NCI-H2107 treated with DMSO at 0.1 percent for 48 hours (cell line): Measurements from ENCODE around the gene C11orf97.
"Not testable (repeated sequence)": the region's sequence is repeated elsewhere in the genome, so short reads cannot be mapped to it uniquely, and the experiment has no call there.

ENCODE experiments used
- DNase-seq: peaks from one replicate; lab custom pipeline; 2025; ENCODE audit not compliant: unreplicated experiment; lab: John Stamatoyannopoulos, UW

The C11orf97 gene

DNA sequence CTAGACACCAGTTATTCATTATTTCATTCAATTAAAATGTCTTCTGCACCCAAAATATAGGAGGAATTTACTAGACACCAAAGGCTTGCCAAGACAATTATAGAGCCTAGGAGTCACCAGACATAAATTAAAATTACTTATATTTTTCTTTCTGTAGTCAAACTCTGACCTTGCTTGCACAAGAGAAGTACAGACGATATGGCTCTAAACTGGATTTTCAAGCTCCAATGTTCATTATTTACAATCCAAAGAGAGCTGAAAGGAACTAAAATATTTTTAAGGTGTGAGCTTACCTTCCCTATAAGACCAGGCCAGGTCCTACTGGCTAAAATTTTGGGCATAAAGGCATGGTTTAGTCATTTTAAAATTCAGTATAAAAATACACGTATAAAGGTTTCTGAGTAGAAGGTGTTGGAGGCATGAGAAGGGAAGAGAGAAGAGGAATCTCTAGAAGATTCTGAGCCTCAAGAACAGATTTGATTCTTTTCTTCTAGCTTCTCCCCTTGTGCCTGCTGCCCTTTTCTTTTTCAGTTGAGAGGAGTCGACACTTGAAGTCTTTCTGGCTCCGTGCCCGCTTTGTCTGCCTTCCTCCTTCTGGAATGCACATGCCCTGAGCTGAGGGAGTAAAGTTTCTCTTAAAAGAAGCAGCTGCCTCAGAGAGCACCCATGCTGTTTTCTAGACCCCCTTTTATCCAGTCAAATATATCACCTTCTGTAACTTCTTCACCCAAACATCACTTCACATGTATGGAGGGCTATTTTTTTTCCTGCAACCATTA, 13.5 kb downstream of the C11orf97 start:
- DNase-seq, result no peak

DNA sequence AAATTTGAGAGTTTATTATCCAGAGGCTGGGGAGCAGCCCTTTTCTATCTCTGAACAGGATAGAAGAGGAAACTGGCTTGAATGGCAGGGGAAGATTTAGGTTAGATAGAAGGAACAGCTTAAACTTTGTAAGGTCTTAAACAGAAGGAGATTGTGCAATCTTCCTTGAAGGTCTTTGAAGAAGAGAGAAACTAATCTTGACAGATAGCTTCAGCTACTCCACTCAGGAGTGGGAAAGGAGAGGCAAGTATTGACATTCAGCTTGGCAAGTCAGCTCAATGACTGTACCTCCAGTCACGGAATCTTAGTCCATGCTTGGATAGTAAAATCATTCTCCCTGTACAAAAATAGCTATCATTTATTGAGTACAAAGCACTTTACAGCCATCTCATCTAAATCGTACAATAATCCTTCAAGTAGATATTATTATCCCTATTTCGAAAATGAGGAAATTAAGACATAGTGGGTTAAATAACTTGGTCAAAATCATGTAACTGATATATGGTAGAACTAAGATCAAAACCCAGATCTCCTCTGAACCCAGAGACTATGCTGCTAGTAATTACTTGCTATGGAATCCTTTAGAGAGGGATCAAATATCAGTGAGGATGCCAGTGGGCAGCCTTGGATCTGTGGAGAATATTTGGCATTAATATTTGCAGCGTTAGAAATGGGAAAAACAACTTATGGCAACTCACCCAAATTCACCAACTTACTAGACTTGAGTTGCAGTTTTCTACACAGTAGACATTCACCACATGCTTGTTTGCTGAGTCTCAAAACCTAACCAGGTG, 14.6 kb downstream of the C11orf97 start:
- no peak for DNase-seq

DNA sequence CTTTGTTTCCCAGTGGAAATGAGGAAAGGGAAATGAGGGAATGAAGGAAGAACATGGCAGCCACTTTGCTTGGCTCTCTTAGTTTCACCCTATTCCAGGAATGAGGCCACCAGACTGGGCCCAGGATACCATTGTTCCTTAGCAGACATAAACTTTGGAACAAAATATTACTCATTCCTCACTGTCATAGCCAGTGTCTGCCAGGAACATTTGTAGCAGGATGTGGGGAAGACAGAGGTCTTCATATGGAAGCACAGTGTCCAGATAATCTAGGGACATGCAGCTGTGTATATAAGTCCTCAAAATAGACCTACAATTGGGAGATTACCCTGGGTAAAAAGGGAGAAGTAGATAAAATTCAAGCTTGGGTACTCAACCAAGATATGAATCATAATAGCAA, 16.3 kb downstream of the C11orf97 start:
- no peak for DNase-seq

DNA sequence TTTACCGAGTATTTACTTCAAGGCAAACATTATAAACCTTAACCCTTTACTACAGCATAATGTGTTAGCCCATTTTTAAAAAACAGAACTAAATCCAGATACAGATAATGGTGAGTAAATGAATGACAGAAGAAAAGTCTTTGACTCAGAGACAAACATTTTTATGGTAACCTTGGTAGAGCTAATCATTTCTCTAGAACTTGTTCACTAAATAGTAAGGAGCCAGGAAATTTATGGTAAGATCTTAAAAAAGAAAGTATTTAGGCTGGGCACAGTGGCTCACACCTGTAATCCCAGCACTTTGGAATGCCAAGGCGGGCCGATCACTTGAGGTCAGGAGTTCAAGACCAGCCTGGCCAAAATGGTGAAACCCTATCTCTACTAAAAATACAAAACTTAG, 19.9 kb downstream of the C11orf97 start:
- no peak for DNase-seq

- no peak for DNase-seq
Observed at GRCh38 chr11:94533206-94533605, 20.9 kb downstream of the C11orf97 start.

- no peak for DNase-seq
Observed at GRCh38 chr11:94533696-94534630, 21.7 kb downstream of the C11orf97 start.

- no peak for DNase-seq
Observed at GRCh38 chr11:94536386-94536785, 24.1 kb downstream of the C11orf97 start.

- no peak for DNase-seq
Observed at GRCh38 chr11:94537031-94537600, 24.9 kb downstream of the C11orf97 start.

DNA sequence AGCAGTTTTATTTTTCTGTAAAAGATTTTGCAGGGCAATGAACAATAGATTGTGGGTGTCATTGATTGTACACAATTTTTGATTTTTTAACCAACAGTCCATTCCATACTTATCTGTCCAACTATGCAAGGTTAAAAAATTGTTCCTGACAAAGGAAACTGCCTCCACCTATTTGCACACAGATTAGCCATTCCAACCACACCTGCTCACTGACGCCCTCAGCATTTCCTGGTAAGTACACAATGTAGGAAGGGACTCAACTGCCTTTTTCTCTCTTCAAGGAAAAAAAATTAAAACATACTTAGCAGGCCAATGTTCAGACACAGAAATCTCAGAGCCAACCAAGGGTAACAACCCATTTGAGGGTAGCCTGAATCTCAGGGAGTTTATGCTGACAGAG, 27.2 kb downstream of the C11orf97 start:
- DNase-seq, result no peak

- peak; percentile 35 for DNase-seq
Observed at GRCh38 chr11:94543695-94544645, 31.7 kb downstream of the C11orf97 start, which contains the start of gene FUT4. Gene FUT4, plus strand, starts transcription at chr11:94543921. Its CDS starts 213 bp downstream, at chr11:94544134.

- no peak for DNase-seq
Observed at GRCh38 chr11:94544646-94545263, 32.5 kb downstream of the C11orf97 start.

DNA sequence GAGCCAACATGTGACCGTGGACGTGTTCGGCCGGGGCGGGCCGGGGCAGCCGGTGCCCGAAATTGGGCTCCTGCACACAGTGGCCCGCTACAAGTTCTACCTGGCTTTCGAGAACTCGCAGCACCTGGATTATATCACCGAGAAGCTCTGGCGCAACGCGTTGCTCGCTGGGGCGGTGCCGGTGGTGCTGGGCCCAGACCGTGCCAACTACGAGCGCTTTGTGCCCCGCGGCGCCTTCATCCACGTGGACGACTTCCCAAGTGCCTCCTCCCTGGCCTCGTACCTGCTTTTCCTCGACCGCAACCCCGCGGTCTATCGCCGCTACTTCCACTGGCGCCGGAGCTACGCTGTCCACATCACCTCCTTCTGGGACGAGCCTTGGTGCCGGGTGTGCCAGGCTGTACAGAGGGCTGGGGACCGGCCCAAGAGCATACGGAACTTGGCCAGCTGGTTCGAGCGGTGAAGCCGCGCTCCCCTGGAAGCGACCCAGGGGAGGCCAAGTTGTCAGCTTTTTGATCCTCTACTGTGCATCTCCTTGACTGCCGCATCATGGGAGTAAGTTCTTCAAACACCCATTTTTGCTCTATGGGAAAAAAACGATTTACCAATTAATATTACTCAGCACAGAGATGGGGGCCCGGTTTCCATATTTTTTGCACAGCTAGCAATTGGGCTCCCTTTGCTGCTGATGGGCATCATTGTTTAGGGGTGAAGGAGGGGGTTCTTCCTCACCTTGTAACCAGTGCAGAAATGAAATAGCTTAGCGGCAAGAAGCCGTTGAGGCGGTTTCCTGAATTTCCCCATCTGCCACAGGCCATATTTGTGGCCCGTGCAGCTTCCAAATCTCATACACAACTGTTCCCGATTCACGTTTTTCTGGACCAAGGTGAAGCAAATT, 33.3 kb downstream of the C11orf97 start:
- DNase-seq, result no peak

GRCh38 chr11:94546162-94546470, 33.9 kb downstream of the C11orf97 start:
- no peak for DNase-seq

DNA sequence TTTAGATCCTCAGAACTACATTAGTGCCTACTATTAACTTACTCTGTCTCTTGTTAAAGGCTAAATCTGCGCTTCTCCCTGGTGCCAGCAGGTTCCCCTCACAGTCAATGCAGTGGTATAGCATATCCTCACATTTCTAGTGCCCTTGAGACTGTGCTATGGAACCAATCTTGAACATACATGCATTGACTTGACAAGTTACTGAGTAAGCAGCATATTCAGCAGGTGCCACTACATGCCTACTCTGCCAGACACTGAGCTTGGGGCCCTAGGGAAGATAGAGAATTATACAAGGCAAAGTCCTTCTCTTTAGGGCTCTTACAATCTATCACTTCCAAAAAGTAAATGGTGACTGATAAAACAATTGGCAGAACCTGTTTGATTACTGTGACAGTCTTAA, 34.6 kb downstream of the C11orf97 start:
- DNase-seq, result no peak

- DNase-seq, result no peak
Observed at GRCh38 chr11:94549146-94549545, 36.9 kb downstream of the C11orf97 start.

DNA sequence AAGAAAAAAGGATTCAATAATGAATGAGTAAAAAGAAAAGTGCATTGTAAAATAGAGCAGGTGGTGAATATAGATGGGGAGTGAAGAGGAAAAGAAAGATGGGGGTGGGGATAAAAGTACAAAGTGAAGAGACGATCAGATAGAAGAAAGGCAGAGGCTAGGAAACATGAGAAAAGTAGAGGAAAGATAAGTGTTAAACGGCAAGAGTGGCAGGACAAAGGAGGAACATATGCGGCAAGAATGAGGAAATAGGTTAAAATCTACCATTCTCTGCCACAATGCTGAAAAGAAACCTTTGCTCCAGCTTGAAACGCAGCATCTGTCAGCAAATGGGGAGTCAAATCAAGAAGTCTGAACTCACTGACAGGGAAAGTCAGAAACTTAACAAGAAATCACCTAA, 38.3 kb downstream of the C11orf97 start:
- DNase-seq, result no peak

DNA sequence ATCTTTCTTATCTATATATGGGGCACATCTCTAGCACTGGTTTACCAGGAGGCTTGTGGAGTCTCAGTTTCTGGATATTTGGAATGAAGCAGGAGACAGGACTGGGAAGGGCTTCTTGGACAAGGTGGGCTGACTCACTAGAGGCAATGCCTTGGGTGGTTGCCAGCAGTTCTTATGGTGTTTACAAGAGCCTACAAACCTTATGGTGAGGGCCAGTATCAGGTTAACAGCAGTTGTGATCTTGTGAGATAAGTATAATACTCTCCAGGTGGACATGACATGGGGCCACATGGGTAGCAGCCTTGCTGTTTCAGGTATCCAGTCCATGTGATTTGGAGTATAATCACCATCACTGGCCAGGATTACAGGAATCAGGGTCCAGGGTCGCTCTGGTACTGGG, 41.7 kb downstream of the C11orf97 start:
- DNase-seq, result no peak

GRCh38 chr11:94555752-94556329, 43.6 kb downstream of the C11orf97 start:
- not testable (repeated sequence) for DNase-seq
